GM12874 (cell line): ENCODE measurements around the gene SHLD1.

Experiments used
- TF ChIP-seq, protein P1 (sequence below): IDR thresholded peaks from 2 replicates; pipeline ENCODE4 v1.5.1; 2011; ENCODE audit warnings: low read depth, mild to moderate bottlenecking, control low read depth, low read length, moderate library complexity; ENCODE audit not compliant: insufficient read depth

Gene SHLD1

DNA sequence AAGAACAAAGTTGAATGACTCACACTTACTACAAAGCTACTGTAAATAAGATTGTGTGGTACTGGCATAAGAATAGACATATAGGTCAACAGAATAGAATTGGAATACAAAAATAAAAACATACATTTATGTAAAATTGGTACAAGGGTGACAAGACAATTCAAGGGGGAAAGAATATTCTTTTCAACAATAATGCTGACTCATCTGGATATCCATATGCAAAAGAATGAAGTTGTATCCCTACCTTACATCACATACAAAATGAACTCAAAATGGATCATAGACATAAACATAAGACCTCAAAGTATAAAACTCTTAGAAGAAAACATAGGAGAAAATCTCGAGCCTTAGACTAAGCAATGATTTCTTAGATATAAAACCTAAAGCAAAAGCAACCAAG, 149.2 kb downstream of the SHLD1 start:
- TF ChIP-seq, protein P1, sequence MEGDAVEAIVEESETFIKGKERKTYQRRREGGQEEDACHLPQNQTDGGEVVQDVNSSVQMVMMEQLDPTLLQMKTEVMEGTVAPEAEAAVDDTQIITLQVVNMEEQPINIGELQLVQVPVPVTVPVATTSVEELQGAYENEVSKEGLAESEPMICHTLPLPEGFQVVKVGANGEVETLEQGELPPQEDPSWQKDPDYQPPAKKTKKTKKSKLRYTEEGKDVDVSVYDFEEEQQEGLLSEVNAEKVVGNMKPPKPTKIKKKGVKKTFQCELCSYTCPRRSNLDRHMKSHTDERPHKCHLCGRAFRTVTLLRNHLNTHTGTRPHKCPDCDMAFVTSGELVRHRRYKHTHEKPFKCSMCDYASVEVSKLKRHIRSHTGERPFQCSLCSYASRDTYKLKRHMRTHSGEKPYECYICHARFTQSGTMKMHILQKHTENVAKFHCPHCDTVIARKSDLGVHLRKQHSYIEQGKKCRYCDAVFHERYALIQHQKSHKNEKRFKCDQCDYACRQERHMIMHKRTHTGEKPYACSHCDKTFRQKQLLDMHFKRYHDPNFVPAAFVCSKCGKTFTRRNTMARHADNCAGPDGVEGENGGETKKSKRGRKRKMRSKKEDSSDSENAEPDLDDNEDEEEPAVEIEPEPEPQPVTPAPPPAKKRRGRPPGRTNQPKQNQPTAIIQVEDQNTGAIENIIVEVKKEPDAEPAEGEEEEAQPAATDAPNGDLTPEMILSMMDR, result no peak

DNA sequence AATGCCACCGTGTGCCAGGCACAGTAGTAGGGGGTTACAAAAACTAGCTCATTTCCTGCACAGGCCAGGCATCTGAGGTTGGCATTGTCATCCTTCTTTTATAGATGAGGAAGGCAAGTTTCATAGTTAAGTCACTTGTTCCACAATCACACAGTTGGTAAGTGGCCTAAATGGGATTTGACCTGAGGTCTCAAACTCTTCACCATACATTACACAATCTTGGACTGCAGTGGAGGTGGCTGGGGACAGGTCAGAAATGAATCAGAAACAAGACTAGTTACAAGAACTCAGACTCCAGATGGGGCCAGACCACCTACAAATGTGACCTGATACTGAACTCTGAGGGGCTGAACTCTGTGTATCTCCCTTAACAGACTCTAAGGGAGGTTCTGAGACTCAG, 150.7 kb downstream of the SHLD1 start:
- TF ChIP-seq, protein P1, result no peak

DNA sequence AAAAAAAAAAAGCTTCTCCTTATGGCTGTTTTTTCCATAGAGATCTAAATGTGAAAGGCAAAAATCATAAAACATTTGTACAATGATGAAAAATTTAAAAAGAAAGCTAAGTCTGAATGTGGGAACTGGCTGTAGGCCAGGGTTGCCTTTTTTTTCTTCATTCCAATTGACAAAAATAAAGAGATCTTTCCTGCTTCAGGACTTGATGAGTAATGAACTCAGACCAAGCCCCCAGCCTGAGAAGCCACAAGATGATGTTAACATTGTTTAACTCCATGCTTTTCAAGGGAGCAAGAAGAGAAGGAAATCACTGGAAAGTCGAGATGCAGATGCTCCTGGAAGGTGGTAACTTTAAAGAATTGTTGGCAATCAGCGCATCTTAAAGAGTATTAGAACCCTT, 158.8 kb downstream of the SHLD1 start:
- TF ChIP-seq, protein P1, result no peak

DNA sequence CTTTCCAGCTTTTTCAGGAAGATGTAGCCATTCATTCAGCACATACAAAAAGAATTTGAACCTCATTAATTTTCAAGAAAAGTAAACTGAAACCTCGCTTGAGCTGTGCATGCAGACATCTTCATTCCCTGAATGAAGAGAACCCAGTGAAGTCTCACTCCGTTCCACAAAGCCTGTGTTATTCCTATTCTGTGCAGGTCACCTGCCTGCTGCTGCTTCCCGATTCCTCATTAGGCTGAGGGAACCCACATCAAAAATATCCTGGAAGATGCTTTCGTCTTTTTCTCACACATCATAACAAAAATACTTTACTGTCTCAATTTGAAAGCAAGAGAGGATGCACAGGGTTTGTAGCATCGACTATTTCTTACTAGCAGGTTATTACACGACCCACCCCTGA, 160.0 kb downstream of the SHLD1 start:
- TF ChIP-seq, protein P1, result no peak

DNA sequence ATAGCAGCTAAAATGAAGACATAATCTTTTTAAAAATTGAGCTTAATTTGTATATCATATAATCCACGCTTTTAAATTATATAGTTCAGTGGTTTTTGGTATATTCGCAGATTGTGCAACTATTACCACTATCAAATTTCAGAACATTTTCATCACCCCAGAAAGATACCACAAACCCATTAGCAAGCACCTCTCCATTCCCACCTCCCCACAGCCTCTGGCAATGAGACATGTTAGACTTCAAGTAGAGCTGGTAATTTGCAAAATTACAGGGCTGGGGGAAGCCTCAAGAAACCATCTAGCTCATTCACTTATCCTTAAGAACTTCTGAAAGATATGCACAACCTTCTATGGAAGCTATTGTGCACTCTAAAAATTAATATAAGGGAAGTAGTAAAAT, 163.0 kb downstream of the SHLD1 start:
- TF ChIP-seq, protein P1, result no peak
